Measurements from ENCODE around the gene KRT86. TPM values are rescaled to one million over a fixed set of nuclear protein-coding genes. Genes with fewer than 3 reads are reported as not detected.

The KRT86 gene
- polyA plus RNA-seq, 1 donor, result 0.97 TPM

Other genes starting within 250 kb of the KRT86 start
- 139 TPM for gene NR4A1, start 223.2 kb upstream of the KRT86 start, polyA plus RNA-seq
- 27.8 TPM for gene ATG101, start 204.7 kb upstream of the KRT86 start, polyA plus RNA-seq
- gene SMIM41, start 194.9 kb upstream of the KRT86 start, polyA plus RNA-seq, result 0.88 TPM
- 0.45 TPM for gene KRT80, start 82.6 kb upstream of the KRT86 start, polyA plus RNA-seq
- 8.6 TPM for gene KRT7, start 41.4 kb upstream of the KRT86 start, polyA plus RNA-seq
- 0.72 TPM for gene KRT81, start 16.9 kb downstream of the KRT86 start, polyA plus RNA-seq
- gene KRT83, start 46.8 kb downstream of the KRT86 start, polyA plus RNA-seq, result 0.03 TPM
- 0.03 TPM for gene KRT85, start 92.8 kb downstream of the KRT86 start, polyA plus RNA-seq
- not detected for gene KRT84, start 111.0 kb downstream of the KRT86 start, polyA plus RNA-seq
- not detected for gene KRT82, start 131.7 kb downstream of the KRT86 start, polyA plus RNA-seq
- not detected for gene KRT75, start 159.7 kb downstream of the KRT86 start, polyA plus RNA-seq
- gene KRT6B, start 177.5 kb downstream of the KRT86 start, polyA plus RNA-seq, result not detected
- gene KRT6C, start 199.2 kb downstream of the KRT86 start, polyA plus RNA-seq, result not detected
- 0.01 TPM for gene KRT6A, start 218.6 kb downstream of the KRT86 start, polyA plus RNA-seq
- 1.8 TPM for gene KRT5, start 245.7 kb downstream of the KRT86 start, polyA plus RNA-seq